ENCODE results near the gene RIMBP2. TPM values are rescaled to one million over a fixed set of nuclear protein-coding genes. Genes with fewer than 3 reads are reported as not detected.

The RIMBP2 gene
- total and polyA plus RNA-seq, 2 experiments from 2014 or later: 0.31 to 0.37 TPM

GRCh38 chr12:130680451-130680990 is 35.6 kb downstream of the RIMBP2 start:
- Histone ChIP-seq H3K4me3 (no peak overlapping the region), H3K27ac (ENCODE audit: low read depth) (no peak overlapping the region), H3K79me2 (replicated peaks; ENCODE audit: insufficient read depth) (no peaks in the 10 kb centered on the region), H3K9me2 (ENCODE audit: insufficient read depth) (no peaks in the 10 kb centered on the region), H3K4me2 (no peak overlapping the region), H3F3A (replicated peaks; ENCODE audit: low read depth) (no peaks in the 10 kb centered on the region), H3K36me3 (ENCODE audit: insufficient read depth) (no peaks in the 10 kb centered on the region), H2AFZ (no peak overlapping the region), H3K4me1 (ENCODE audit: insufficient read depth) (no peaks in the 10 kb centered on the region), H3K27me3 (ENCODE audit: insufficient read depth) (no peaks in the 10 kb centered on the region), H4K20me1 (replicated peaks; ENCODE audit: insufficient read depth) (no peaks in the 10 kb centered on the region)
- Mint-ChIP-seq H3K4me3 (no peak overlapping the region), H3K4me1 (no peaks in the 10 kb centered on the region), H3K27ac (no peak overlapping the region), H3K27me3 (ENCODE audit: insufficient read depth, low read depth, poor library complexity) (peaks cover 2% of the 10 kb centered on the region), H3K9me3 (peaks cover 97% of the 10 kb centered on the region), H3K36me3 (ENCODE audit: low read depth) (peaks cover 13% of the 10 kb centered on the region; the same call in 2 of the 3 replicates)
- DNase-seq (ENCODE audit: low spot score) (no peak), ATAC-seq (no peak)
- TF ChIP-seq ZNF114 (CRISPR knock-in tag; IDR thresholded peaks at IDR 0.05) (no peak), CREB1 (CRISPR knock-in tag; IDR thresholded peaks at IDR 0.05; ENCODE audit: low read depth) (no peak), ZNF462 (CRISPR knock-in tag; IDR thresholded peaks at IDR 0.05) (no peak), POLR2AphosphoS5 (IDR thresholded peaks at IDR 0.05; ENCODE audit: low read depth) (no peak)

GRCh38 chr12:130677957-130678558 is 38.0 kb downstream of the RIMBP2 start:
- no peaks in the 10 kb centered on the region for H3K27me3 ChIP-seq (ENCODE audit: insufficient read depth)
- no peaks in the 10 kb centered on the region for H3K9me2 ChIP-seq (ENCODE audit: insufficient read depth)
- Mint-ChIP-seq H3K9me3 (peaks cover 95% of the 10 kb centered on the region), H3K4me3 (no peak overlapping the region), H3K27ac (no peak overlapping the region), H3K27me3 (ENCODE audit: insufficient read depth, low read depth, poor library complexity) (peaks cover 2% of the 10 kb centered on the region), H3K36me3 (ENCODE audit: low read depth) (peaks cover 17% of the 10 kb centered on the region; the same call in 2 of the 3 replicates), H3K4me1 (no peaks in the 10 kb centered on the region)
- DNase-seq (ENCODE audit: low spot score): no peak
- no peak overlapping the region for H3K4me3 ChIP-seq
- H3K4me1 ChIP-seq (ENCODE audit: insufficient read depth): no peaks in the 10 kb centered on the region
- H3K27ac ChIP-seq (ENCODE audit: low read depth): no peak overlapping the region
- no peaks in the 10 kb centered on the region for H4K20me1 ChIP-seq (replicated peaks; ENCODE audit: insufficient read depth)
- no peak for ATAC-seq
- H3K79me2 ChIP-seq (replicated peaks; ENCODE audit: insufficient read depth): no peaks in the 10 kb centered on the region
- H3F3A ChIP-seq (replicated peaks; ENCODE audit: low read depth): no peaks in the 10 kb centered on the region
- no peaks in the 10 kb centered on the region for H3K36me3 ChIP-seq (ENCODE audit: insufficient read depth)
- H2AFZ ChIP-seq: no peak overlapping the region
- no peak overlapping the region for H3K4me2 ChIP-seq
- TF ChIP-seq ZNF462 (CRISPR knock-in tag; IDR thresholded peaks at IDR 0.05) (no peak), ZNF331 (CRISPR knock-in tag; IDR thresholded peaks at IDR 0.05; ENCODE audit: low read depth) (no peak), EZH2phosphoT487 (IDR thresholded peaks at IDR 0.05; ENCODE audit: unreplicated experiment) (no peak)
